NOMO-1 (cell line): Measurements from ENCODE around the gene CDK17.

Experiments used
- DNase-seq, 2 experiments: peaks; one replicate each; lab custom pipeline; 2025; ENCODE audit not compliant: unreplicated experiment in 2 of 2; lab: John Stamatoyannopoulos, UW

CDK17 gene

DNA sequence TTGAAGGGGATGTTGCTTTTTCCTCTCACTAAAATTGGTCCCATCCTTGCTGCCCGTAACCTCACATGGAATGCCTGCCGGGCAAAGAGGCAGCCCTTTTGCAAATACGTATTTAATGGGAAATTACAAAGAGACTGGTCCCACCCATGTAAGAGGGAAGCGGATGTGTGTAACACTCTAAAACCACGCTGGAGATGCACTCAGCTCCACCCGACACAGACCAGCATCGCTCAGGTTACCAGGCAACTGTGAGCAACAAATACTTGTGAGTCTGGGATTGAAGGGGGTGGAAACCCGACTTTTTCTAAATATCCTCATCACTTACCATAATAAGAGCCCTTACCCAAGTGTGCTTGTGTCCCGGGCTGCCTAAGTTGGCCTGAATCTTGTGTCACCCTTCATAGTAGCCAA, 158.4 kb downstream of the CDK17 start:
- DNase-seq: no peak

DNA sequence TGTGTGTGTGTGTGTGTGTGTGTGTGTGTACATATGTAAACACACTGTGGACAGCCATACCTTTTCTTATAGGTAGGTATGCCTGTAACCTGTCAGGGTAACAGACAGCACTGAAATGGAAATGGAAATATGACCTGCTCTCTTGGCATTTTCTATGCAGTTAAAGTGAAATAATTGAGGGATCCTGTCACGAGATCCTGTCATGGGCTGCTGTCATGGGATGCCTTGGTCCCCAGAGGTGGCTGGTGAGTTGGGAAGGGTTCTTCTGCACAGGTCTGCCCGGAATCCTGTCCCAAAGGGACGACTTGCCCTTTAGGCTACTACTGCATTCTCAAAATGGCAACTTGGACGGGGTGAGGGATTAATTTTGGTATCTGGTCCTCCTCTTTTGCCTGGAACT, 158.8 kb downstream of the CDK17 start:
- no peak for DNase-seq

DNA sequence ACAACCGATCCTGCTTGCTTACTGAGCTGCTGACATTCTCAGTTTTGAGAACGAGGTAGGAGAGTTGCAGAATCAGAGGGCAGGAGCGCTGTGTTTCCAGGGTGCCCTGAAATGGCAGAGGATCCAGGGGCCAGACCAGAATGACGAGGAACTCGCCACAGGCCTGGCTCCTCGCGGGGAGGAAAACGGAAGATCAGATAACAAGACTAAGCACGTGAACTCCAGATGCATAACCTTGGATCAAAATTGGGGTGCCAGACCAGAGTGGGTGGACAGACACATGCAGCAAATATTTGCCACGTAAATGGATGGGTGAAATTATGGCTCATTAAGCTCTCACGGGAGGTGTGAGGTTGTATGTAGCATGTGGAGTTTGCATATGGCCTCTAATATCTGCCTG, 159.6 kb downstream of the CDK17 start:
- no peak for DNase-seq

DNA sequence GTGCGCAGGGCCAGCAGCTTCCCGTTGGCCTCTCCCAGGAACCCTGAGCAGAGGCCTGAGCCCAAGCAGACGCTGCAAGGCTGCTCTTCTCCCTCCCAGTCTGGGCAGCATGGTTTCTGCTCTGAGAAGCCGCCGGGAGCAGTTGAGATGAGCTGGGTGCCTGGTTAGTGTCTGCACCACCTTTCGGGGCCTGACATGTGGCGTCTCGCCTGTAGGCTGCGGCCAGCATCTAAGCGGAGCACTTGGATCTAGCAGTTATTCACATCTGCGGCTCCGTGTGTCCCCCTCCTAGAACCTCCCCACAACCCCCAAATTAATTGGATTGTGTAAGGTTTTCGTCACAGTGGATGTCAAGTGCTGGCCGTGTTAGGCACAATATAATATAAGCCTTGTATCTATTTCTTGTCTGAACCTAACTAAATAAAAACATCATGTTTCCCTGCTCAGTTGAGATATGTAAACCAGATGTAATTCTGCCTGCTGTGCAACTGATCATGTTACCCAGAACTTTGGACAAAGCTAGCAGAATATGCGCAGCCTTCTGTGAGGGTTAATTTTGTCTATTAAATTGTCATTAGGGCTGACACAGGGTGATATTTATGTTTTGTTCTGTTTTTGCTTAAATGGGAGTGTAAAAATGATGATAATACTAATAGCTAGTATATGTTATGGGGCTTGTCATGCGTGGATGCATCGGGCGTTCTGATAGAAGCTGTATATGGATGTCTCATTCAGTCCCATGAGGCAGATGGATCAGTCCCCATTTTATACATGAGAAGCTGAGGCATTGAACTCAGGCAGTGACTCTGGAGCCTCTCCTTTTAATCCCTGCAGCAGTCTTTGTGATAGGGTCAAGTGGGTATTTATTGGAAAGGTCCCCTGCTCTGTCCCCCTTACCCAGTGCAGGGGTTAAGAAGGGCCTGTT, 160.3 kb downstream of the CDK17 start:
- DNase-seq: no peak

DNA sequence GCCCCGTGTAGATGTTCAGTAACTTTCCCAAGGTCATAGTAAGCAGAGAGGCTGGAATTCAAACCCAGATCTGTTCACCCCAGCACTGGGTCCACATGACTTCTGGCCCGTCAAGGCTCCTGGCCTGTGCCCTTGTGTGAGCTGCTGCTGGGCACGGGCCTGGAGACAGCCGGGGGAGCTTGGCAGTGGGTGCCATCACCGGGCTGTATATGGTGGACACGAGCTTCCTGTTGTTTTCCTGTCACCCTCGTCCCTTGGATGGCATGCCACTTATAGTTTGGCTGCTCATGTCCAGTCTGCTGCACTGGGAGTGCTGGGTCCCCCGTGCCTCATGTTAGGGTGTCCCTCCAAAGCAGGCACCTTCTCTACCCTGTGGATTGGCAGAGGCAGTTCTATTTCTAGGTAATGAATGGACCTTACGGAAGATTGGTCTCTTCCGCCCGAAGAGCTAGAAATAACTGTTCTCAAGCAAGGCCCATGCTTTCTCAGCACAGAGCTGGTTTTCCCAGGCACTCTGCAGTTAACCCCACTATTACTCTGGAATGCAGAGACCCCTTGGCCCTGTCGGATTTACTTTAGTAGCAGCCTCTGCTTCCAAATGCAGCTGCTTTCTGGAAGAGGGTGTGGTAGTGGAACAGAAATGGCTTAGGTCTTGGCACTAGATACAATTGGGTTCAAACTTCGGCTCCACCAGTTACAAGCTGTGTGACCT, 161.7 kb downstream of the CDK17 start:
- no peak for DNase-seq

DNA sequence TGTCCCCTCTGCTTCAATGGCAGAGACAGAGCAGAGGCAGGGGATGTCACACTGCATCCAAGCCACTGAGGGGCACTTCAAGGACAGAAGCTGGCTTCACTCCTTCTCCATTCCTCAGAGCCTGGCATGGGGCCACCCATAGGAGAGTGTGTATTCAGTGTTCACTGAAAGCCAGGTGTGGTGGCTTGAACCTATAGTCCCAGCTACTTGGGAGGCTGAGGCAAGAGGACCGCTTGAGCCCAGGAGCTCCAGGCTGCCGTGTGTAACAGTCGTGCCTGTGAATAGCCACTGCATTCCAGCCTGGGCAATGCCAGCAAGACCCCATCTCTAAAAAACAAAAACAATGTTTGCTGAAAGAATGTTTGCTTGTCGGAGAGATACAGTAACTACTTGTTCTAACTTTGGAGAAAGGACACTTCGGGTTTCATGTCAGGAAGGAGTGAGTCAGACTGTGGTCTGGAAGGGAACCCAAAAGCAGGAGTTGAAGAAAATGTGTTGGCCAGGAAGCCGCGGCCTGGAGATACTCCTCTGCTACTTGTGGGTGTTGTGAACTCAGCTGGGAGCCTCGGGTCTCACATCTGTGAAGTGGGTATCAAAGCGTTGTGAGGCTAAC, 162.7 kb downstream of the CDK17 start:
- DNase-seq: peak; percentile 47 to 76

DNA sequence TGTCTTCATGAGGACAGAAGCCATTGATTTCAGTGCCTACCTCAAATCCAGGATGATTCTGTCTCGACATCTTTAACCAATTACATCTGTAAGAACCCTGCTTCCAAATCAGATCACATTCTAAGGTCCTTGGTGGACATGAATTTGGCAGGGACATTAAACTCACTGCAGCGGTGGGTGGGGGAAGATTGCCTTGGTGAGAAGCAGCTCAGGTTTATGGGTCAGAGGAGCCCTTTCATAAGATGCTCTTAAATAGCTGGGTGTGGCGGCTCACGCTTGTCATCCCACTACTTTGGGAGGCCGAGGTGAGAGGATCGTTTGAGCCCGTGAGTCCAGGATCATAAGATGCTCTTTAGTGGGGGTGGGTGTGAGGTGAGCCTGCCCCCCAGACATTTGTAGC, 163.2 kb downstream of the CDK17 start:
- DNase-seq: no peak

DNA sequence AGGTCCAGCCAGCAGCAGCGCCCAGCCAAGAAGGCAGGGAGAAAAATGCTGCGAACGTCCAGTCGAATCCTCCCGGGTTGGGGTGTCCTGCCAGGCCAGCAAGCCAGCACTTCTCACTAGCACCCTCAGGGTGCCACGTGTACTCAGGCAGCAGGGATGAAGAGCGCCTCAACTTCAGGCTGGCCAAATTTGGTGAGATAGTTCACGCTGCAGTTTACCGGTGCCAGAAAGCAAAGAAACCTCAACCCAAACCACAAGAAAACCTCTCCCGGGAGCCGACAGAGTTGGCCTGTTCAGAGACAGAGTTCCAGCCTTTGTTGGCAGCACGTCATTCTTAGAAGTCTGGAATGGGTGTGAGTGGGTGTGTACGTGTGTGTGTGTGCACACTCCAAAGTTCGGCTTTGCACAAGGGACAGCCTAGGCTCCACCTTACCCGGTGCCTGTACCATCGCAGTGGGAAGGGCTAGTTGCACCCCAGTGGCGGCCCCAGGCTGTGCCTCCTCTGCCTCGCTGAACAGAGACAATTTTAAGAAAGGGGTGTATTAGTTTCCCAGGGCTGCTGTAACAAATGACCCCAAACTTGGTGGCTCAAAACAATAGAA, 163.9 kb downstream of the CDK17 start:
- DNase-seq: no peak

DNA sequence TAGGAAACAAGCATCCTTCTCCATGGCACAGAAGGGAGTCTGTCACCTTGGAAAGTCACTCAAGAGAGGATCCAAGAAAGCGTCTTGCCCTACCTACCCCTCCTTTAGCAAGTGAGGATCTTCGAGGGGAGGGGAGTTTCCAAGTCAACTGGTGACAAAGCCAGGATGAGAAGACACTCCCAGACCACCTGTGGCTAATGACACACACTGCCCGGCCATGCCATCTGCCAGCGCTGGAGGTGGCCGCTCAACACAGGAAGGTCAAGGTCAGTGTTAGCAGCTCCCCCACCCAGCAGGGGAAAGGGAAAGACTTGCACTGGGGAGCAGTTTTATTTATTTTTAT, 164.8 kb downstream of the CDK17 start:
- DNase-seq: no peak

DNA sequence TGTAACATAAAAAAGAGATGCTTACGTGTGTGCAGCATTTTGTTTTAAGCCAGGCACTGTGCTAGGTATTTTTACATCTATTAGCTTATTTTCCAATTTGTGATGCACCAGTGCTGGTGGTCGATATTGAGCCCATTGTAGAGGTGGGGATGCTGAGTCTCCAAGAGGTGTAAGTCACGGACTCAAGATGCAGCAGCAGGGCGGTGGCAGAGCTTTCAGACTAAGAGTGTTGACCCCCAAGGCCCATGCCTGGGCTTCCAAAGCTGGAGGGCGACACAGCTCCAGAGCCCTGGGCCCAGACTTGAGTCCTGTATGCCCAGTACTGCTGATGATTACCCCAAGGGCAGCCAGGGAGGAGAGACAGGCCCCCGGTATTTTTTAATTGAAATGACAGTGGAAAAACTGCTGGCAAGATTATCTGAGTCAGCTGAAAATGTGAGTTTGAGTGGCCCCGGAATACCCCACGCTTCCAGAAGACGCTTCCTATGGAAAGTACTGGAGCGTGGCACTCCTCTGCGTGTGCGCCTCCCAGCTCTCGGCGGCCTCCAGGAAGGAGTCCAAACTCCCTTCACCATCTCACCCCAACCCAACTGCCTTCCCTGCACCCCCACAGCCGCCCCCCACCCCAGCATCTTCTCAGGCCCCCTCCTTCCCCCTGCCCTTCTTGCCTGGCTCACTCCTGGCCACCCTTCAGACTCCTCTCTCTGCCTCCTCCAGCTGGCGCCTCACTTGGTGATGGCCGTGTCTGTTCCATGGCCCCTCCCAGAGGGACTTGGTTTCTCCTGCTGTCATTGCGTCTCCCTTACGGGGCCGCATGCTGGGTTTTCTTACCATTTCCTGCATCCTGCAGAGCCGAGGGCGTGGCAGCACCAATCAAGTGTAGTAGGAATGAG, 165.4 kb downstream of the CDK17 start:
- DNase-seq: no peak

DNA sequence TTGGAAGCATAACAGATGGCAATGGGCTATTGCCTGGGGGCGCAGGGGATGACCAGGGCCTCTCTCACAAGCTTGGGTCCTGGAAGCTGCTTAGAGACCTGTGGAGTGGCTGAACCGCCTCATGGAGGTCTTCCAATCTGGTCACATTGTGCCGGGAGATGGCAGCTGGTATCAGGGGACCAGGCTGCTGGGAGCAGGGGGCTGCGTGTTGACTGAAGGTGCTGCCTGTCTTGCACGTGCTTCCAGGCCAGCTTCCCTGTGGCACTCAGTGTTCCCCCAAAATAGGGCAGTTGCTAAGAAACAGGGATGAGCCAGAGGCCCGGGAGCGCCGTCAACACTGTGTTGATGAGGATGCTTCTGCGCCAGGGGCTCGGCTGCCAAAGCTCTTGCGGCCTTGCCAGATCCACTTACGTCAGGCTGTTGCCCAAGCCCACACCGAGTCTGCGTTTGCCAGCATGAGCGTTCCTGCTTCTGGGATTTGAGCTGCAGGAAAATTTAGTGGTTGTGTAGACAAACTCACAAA, 166.2 kb downstream of the CDK17 start:
- DNase-seq: no peak

DNA sequence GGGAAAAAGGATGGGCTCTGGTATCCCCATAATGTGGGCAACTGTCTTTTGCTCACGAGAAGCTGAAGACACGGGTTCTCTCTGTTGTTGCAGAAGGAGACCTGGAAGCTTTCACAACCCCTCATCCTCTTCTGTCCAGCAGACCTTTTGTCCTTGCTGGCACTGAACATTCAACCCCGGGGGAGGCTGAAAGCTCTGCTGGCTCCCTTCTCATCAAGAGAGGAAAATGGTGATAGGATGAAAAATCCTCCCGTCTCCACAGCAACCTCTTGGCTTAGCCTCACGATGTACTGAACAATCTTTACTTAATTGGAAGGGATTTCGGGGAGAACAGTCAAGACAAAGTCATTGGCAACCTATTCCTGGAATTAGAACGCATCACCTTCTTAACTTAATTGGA, 167.1 kb downstream of the CDK17 start:
- DNase-seq: no peak

DNA sequence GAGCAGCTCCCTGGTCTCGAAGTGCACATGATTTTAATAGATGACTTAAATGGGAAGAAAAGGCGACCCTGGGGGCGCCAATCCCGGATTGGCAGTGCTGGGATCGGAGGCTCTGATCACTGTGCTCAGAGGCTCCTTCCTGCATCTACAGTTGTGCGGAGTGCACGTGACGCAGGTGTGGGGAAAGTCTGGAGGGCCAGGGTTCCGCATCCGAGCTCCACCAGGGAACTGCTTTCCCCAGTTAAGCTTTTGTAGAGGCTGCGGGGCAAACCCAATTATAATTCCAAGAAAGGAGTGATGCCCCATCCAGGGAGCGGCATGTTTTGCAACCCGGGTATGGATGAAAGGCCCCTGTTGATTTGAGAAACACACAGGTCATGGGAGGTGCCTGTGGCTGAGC, 169.6 kb downstream of the CDK17 start:
- no peak for DNase-seq

DNA sequence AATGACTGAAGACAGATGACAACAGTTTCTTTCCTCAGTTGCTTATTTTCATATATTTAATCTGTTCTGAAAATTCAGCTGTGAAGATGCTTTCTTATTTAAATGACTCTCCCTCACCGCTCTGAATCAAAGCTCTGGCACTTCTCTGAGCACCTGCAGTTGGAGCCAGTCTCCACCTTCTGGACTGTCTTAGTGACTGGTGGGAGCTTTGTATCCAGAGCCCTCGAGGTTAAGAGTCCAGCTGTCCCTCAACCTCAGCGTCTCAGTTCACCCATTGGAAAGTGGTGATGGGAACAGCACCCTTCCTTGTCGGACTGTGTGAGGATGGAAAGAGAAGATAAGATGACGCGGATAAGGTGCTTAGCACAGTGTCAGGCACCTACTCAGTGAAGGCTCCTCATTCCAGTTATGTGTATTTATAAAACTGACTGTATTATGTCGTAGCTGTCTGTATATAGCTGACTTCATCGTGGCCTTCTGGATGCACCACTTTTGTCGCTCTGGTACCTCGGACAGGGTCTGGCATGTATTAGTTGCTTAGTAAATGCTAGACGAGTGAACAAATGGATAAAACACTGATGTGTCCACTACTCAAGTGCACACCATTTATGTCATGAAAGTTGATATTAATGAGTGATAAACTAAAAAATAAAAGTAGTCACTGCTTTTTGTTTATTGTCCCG, 171.5 kb downstream of the CDK17 start:
- no peak for DNase-seq
